GF-D8 (cell line): Measurements from ENCODE around the gene EXOSC6.
"Not testable (repeated sequence)": the region's sequence is repeated elsewhere in the genome, so short reads cannot be mapped to it uniquely, and the experiment has no call there.

ENCODE experiments used
- DNase-seq: peaks from one replicate; lab custom pipeline; 2025; lab: John Stamatoyannopoulos, UW

EXOSC6 gene

GRCh38 chr16:70254965-70255286 lies 3.2 kb upstream of the EXOSC6 start:
- DNase-seq = no peak

- DNase-seq = no peak
Measured at GRCh38 chr16:70254180-70254964, 2.6 kb upstream of the EXOSC6 start.

- DNase-seq = no peak
Measured at GRCh38 chr16:70253291-70254106, 1.8 kb upstream of the EXOSC6 start.

DNA sequence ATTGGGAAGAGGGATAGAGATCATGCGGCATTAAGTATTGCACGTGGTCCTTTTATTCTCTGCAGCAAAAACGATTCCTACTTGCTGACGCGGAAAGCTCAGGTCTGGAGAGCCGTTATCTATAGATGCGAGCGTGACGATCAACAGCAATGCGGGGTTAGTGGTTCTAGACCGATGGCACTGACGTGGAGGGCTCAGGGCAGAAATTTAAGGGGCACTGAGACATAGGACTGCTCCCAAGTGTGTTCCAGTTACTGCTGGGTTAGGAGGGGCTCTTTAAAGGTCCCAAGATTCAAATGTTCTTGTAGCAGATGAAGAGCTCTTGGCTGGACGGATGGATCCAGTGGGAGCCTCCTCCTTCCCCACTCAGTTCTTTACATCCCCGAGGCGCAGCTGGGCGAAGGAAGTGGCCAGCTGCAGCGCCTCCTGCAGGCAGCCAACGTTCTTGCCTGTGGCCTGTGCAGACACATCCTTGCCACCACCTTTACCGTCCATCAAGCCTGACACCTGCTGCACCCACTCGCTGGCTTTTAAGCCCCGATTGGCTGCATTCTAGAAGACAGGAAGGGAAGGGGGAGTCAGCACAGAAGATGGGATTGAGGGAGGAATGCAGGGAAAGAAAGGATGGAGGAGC lies 732 bp upstream of the EXOSC6 start:
- DNase-seq = no peak

- DNase-seq = no peak
Measured at GRCh38 chr16:70250748-70251628, 752 bp downstream of the EXOSC6 start.

DNA sequence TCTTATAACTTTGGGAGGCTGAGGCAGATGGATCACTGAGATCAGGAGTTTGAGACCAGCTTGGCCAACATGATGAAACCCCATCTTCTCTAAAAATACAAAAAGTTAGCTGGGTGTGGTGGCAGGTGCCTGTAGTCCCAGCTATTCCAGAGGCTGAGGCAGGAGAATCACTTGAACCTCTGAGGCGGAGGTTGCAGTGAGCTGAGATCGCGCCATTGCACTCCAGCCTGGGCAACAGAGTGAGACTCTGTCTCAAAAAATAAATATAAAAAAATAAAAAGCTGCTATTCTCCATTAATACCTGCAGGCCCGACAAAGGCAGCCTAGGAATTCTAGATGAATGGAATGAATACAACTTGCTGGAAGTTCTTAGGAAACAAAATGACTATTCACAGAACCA lies 2.0 kb downstream of the EXOSC6 start:
- DNase-seq = not testable (repeated sequence)

DNA sequence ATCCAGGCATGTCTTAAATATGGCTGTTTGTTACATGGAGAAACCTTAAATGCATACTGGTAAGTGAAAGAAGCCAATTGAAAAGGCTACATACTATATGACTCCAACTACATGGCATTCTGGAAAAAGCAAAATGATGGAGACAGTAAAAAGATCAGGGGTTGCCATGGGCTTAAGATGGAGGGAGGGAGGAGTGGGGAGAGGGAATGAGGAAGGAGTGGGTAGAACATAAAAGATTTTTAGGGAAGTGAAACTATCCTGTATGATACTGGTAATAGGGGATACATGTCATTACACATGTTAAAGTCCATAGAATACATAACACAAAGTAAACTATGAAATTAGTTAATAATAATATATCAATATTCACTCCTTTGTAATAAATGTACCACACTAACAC lies 13.0 kb downstream of the EXOSC6 start:
- DNase-seq = not testable (repeated sequence)

- DNase-seq = not testable (repeated sequence)
Measured at GRCh38 chr16:70231831-70232230, 19.9 kb downstream of the EXOSC6 start.

DNA sequence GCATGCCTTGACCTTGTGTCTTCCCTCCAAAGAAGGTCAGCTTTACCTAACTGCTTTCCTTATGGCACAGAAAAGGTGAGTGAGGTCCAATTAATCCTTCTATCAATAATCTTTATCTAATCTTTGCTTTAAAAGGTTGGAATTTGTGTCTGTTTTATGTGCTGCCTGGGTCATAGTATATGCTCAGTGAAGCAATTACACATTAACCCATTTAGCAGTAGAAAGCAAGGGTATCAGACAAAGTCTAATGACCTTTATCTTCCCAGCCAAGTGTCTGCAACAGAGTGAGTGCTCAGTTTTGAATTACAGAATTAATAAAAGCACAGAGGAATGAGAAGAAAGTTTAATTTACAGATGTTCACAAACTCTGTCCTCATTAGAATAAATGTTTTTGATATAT lies 25.7 kb downstream of the EXOSC6 start:
- not testable (repeated sequence) for DNase-seq

DNA sequence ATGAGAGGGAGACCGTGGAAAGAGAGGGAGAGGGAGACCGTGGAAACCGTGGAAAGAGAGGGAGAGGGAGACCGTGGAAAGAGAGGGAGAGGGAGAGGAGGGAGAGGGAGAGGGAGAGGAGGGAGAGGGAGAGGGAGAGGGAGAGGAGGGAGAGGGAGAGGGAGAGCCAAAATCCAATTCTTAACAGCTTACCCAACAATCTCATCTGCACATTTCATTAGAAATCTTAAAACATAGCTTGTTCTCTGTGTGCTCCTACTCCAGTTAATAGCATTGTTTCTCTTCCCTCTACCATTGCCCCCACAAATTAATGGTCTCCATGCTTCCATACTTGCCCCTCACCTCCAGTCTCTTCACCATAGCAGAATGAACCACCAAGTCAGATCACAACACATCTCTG lies 26.3 kb downstream of the EXOSC6 start:
- DNase-seq = not testable (repeated sequence)

DNA sequence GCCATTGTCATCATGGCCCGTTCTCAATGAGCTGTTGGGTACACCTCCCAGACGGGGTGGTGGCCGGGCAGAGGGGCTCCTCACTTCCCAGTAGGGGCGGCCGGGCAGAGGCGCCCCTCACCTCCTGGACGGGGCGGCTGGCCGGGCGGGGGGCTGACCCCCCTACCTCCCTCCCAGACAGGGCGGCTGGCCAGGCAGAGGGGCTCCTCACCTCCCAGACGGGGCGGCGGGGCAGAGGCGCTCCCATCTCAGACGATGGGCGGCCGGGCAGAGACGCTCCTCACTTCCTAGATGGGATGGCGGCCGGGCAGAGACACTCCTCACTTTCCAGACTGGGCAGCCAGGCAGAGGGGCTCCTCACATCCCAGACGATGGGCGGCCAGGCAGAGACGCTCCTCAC lies 27.1 kb downstream of the EXOSC6 start:
- DNase-seq = not testable (repeated sequence)

- DNase-seq = not testable (repeated sequence)
Measured at GRCh38 chr16:70223971-70224513, 27.7 kb downstream of the EXOSC6 start.

DNA sequence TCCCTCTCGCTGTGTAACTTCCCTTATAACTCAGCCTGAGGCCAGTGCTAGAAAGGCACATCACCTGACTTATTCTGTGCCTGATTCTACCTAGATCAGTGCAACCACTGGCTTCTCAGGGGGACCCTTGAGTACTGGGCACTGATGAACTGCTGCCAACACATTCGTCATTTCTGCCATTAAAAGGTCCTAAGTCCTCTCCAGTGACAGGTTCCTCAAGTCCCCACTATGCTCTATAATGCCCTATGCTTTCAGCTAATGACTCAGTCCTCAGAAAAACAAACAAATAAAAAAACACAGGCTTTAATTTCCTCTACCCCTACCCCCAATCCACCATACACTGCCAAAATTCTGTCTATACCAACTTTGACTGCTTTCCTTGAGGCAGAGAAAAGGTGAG lies 28.5 kb downstream of the EXOSC6 start:
- DNase-seq = not testable (repeated sequence)

DNA sequence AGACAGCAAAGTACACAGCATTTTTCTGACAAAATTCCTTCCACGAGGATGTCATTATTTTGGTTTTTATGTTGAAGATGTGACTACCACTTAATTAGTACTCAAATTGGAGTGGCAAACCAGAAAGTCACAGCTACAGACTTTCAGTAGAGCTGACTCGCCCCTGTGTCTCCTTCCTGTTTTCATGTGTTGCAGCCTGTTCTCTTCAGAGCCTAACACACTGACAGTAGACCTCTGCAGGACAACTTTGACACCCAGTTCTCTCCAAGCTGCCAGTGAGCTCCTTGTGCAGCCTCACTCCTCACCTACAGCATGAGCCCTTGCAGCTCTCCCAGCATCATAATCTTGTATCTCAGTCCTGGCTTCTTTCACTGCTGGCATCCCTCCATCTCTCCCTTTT lies 29.2 kb downstream of the EXOSC6 start:
- DNase-seq = not testable (repeated sequence)

DNA sequence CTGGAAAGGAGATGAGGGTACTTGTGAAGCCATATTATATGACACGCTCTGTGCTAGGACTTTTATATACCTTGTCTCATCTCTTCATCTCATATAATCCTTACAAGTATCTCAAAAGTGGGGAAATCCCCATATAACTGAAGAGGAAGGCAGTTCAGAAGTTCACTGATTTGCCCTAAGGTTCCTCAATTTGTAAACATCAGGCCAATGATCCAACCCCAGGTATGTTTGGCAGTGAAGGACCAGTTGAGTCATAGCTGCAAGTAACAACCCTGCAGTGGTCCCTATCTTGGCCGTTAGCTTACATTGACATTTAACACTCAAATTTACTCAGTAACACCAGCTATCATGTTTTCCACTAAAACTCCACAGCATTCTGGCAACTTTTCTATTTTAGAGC lies 33.2 kb downstream of the EXOSC6 start:
- not testable (repeated sequence) for DNase-seq

DNA sequence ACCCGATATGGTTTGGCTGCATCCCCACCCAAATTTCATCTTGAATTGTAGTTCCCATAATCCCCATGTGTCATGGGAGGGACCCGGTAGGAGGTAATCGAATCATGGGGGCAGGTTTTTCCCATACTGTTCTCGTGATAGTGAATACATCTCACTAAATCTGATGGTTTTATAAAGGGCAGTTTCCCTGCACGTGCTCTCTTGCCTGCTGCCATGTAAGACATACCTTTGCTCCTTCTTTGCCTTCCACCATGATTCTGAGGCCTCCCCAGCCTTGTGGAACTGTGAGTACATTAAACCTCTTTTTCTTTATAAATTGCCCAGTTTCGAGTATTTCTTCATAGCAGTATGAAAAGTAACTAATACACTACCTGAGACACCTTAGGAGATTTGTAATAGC lies 45.4 kb downstream of the EXOSC6 start:
- DNase-seq = not testable (repeated sequence)

- DNase-seq = not testable (repeated sequence)
Measured at GRCh38 chr16:70204668-70205405, 46.9 kb downstream of the EXOSC6 start.

GRCh38 chr16:70204010-70204409 lies 47.7 kb downstream of the EXOSC6 start:
- not testable (repeated sequence) for DNase-seq

DNA sequence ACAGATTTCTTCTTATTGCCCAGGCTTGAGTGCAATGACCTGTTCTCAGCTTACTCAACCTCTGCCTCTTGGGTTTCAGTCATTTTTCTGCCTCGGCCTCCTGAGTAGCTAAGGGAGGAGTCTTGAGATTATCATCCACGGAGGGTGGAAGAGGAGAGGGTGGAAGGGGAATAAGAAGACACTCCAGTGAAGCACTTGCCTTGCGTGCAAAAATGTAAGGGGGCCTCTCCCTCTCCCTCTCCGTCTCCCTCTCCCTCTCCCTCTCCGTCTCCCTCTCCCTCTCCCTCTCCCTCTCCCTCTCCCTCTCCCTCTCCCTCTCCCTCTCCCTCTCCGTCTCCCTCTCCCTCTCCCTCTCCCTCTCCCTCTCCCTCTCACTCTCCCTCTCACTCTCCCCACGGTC lies 48.2 kb downstream of the EXOSC6 start:
- DNase-seq = not testable (repeated sequence)

DNA sequence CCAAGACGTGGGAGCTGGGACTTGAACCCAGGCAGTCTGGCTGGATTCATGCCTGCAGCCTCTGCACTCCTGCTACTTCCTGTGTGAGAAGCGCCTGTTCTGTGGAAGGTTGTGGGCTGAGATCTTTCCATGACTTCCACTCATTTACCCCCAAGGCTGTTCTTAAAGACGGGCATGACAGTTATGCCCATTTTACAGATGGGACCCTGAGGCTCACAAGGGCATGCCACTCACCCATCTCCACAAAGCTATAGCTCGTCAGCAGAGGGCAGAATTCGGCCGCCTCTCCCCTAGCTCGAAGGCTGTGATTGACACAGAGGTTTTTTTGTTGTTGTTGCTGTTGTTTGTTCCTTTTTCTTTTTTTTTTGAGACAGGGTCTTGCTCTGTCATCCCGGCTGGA lies 51.7 kb downstream of the EXOSC6 start:
- DNase-seq = not testable (repeated sequence)

- DNase-seq = not testable (repeated sequence)
Measured at GRCh38 chr16:70199170-70199569, 52.6 kb downstream of the EXOSC6 start.
